SK-N-SH treated with all-trans-retinoic acid at 6 μM for 48 hours (cell line): Measurements from ENCODE around the gene EXOSC5.

Experiments used
- ATAC-seq: fragments of 200-7000 bp; cut with Tn5 transposase; 3 replicates; pipeline ENCODE4 v1.9.1; 2020; ENCODE audit warnings: mild to moderate bottlenecking, moderate library complexity
- ARNTL ChIP-seq: fragments of 450-650 bp; formaldehyde crosslinking; IDR thresholded peaks from 2 replicates; pipeline ENCODE4 v1.5.0; 2020; ENCODE audit warnings: low read depth, mild to moderate bottlenecking, moderate library complexity, borderline replicate concordance
- BACH2 ChIP-seq: fragments of 250-450 bp; sonication (Bioruptor Pico); IDR thresholded peaks from 2 replicates; pipeline ENCODE4 v1.9.0; 2021; ENCODE audit warnings: mild to moderate bottlenecking, borderline replicate concordance
- CREB5 ChIP-seq: fragments of 250-450 bp; sonication (Bioruptor Pico); IDR thresholded peaks from 2 replicates; pipeline ENCODE4 v1.5.1; 2020; ENCODE audit warnings: low read depth, mild to moderate bottlenecking, moderate library complexity
- CSDC2 ChIP-seq: fragments of 250-450 bp; sonication (Bioruptor Pico); IDR thresholded peaks from 2 replicates; pipeline ENCODE4 v1.5.0; 2020; ENCODE audit warnings: mild to moderate bottlenecking, moderate library complexity
- CSRNP3 ChIP-seq: fragments of 250-450 bp; sonication (Bioruptor Pico); IDR thresholded peaks from 2 replicates; pipeline ENCODE4 v1.5.1; 2021; ENCODE audit warnings: mild to moderate bottlenecking, moderate library complexity
- ESRRG ChIP-seq: fragments of 250-450 bp; sonication (Bioruptor Pico); IDR thresholded peaks from 2 replicates; pipeline ENCODE4 v1.6.1; 2021; ENCODE audit warnings: mild to moderate bottlenecking
- ISL1 ChIP-seq: fragments of 250-450 bp; sonication (Bioruptor Pico); IDR thresholded peaks from 2 replicates; pipeline ENCODE4 v2.1.2; 2022; ENCODE audit warnings: mild to moderate bottlenecking, moderate library complexity
- OSR1 ChIP-seq: fragments of 250-450 bp; sonication (Bioruptor Pico); IDR thresholded peaks from 2 replicates; pipeline ENCODE4 v1.8.0; 2022; ENCODE audit warnings: moderate library complexity, mild to moderate bottlenecking, inconsistent platforms
- PATZ1 ChIP-seq: fragments of 250-450 bp; sonication (Bioruptor Pico); IDR thresholded peaks from 2 replicates; pipeline ENCODE4 v1.8.0; 2020; ENCODE audit warnings: mild to moderate bottlenecking, moderate library complexity, borderline replicate concordance
- POU6F1 ChIP-seq: fragments of 250-450 bp; sonication (Bioruptor Pico); IDR thresholded peaks from 2 replicates; pipeline ENCODE4 v1.8.0; 2021; ENCODE audit warnings: low read depth, mild to moderate bottlenecking, moderate library complexity, borderline replicate concordance
- PPARA ChIP-seq: fragments of 250-450 bp; sonication (Bioruptor Pico); IDR thresholded peaks from 2 replicates; pipeline ENCODE4 v1.5.0; 2020; ENCODE audit warnings: mild to moderate bottlenecking, borderline replicate concordance
- RARB ChIP-seq: fragments of 250-450 bp; sonication (Bioruptor Pico); IDR thresholded peaks from 2 replicates; pipeline ENCODE4 v1.8.0; 2021; ENCODE audit warnings: mild to moderate bottlenecking, moderate library complexity
- SNAI2 ChIP-seq: fragments of 250-450 bp; sonication (Bioruptor Pico); IDR thresholded peaks from 2 replicates; pipeline ENCODE4 v1.5.0; 2020; ENCODE audit warnings: mild to moderate bottlenecking, moderate library complexity
- TCF4 ChIP-seq: fragments of 250-450 bp; sonication (Bioruptor Pico); IDR thresholded peaks from 2 replicates; pipeline ENCODE4 v1.8.0; 2021; ENCODE audit warnings: mild to moderate bottlenecking, moderate library complexity, borderline replicate concordance
- TOX ChIP-seq: fragments of 250-450 bp; sonication (Bioruptor Pico); IDR thresholded peaks from 2 replicates; pipeline ENCODE4 v1.8.0; 2021; ENCODE audit warnings: mild to moderate bottlenecking, moderate library complexity, borderline replicate concordance
- TSHZ2 ChIP-seq: fragments of 250-450 bp; sonication (Bioruptor Pico); IDR thresholded peaks from 2 replicates; pipeline ENCODE4 v1.5.0; 2020; ENCODE audit warnings: mild to moderate bottlenecking, moderate library complexity
- ZFP3 ChIP-seq: fragments of 250-450 bp; sonication (Bioruptor Pico); IDR thresholded peaks from 2 replicates; pipeline ENCODE4 v1.5.0; 2020; ENCODE audit warnings: mild to moderate bottlenecking, moderate library complexity
- ZFP30 ChIP-seq: fragments of 450-650 bp; formaldehyde crosslinking; IDR thresholded peaks from 2 replicates; pipeline ENCODE4 v1.5.0; 2022; ENCODE audit warnings: mild to moderate bottlenecking, moderate library complexity
- ZNF565 ChIP-seq: fragments of 450-650 bp; formaldehyde crosslinking; conservative IDR thresholded peaks from 2 replicates; pipeline ENCODE4 v1.5.0; 2020; ENCODE audit warnings: low read depth, mild to moderate bottlenecking, moderate library complexity
- ZNF70 ChIP-seq: fragments of 450-650 bp; formaldehyde crosslinking; IDR thresholded peaks from 2 replicates; pipeline ENCODE4 v1.5.0; 2020; ENCODE audit warnings: mild to moderate bottlenecking, moderate library complexity
- ZNF8 ChIP-seq: fragments of 450-650 bp; formaldehyde crosslinking; IDR thresholded peaks from 2 replicates; pipeline ENCODE4 v1.5.0; 2020; ENCODE audit warnings: mild to moderate bottlenecking, moderate library complexity

Gene EXOSC5

GRCh38 chr19:41439441-41440222, 42.5 kb upstream of the EXOSC5 start, which contains the start of gene DMAC2:
TSS of gene DMAC2 (minus strand) at chr19:41439912. CDS start at chr19:41439899, 13 bp downstream.
- ATAC-seq = peak; percentile 99
- no peak for TF ChIP-seq SNAI2 (CRISPR knock-in tag)
- TF ChIP-seq ZNF565 = no peak
- TF ChIP-seq ZNF70 (CRISPR knock-in tag) = peak; percentile 80
- TF ChIP-seq, all 23 proteins: peak for 1

GRCh38 chr19:41437944-41438574, 40.9 kb upstream of the EXOSC5 start:
- no peak for ATAC-seq
- TF ChIP-seq ZFP3 (CRISPR knock-in tag) (no peak), ZNF70 (CRISPR knock-in tag) (no peak), BACH2 (CRISPR knock-in tag) (no peak), ARNTL (CRISPR knock-in tag) (no peak), ZFP30 (CRISPR knock-in tag) (no peak), CSRNP3 (CRISPR knock-in tag) (no peak), CREB5 (CRISPR knock-in tag) (no peak), PPARA (no peak), TCF4 (no peak), TOX (CRISPR knock-in tag) (no peak), OSR1 (CRISPR knock-in tag) (no peak), ZNF8 (CRISPR knock-in tag) (no peak), RARB (no peak)

GRCh38 chr19:41436674-41436951, 39.5 kb upstream of the EXOSC5 start:
- no peak for ATAC-seq
- TF ChIP-seq ZFP3 (CRISPR knock-in tag) = no peak
- TF ChIP-seq TSHZ2 (CRISPR knock-in tag) = no peak
- no peak for TF ChIP-seq TCF4
- TF ChIP-seq POU6F1 (CRISPR knock-in tag) = no peak
- TF ChIP-seq, all 23 proteins: peak for 0

GRCh38 chr19:41435936-41436673, 38.9 kb upstream of the EXOSC5 start:
- no peak for ATAC-seq
- TF ChIP-seq POU6F1 (CRISPR knock-in tag) (no peak), CSRNP3 (CRISPR knock-in tag) (no peak), ESRRG (no peak), ZFP3 (CRISPR knock-in tag) (no peak), PATZ1 (CRISPR knock-in tag) (no peak), ISL1 (CRISPR knock-in tag) (no peak), CSDC2 (CRISPR knock-in tag) (no peak), TCF4 (no peak), ZNF70 (CRISPR knock-in tag) (no peak), TOX (CRISPR knock-in tag) (no peak)
